IMR-90 (cell line): ENCODE measurements around the gene PLA2G4F. TPM values are rescaled to one million over a fixed set of nuclear protein-coding genes. Genes with fewer than 3 reads are reported as not detected.

Experiments used
- ATAC-seq: fragments of 200-7000 bp; cut with Tn5 transposase; 2 replicates; pipeline ENCODE4 v1.9.1; 2020; ENCODE audit warnings: low read depth, mild to moderate bottlenecking, moderate library complexity
- BruUV-seq: library from RNA; stranded (reverse); fragments of 400-500 nt; replicated peaks from 2 replicates; lab custom pipeline; 2021; lab: Mats Ljungman, UMichigan
- CTCF ChIA-PET: fragments of 300-600 bp; formaldehyde crosslinking; extraction: SDS; loops from one replicate; lab custom pipeline; 2021; ENCODE audit warnings: antibody characterized with exemption; lab: Yijun Ruan, JAX
- POLR2A ChIA-PET: fragments of 300-600 bp; sonication (Branson Sonifier 250); formaldehyde crosslinking; loops from one replicate; lab custom pipeline; 2022; ENCODE audit warnings: antibody characterized with exemption; ENCODE audit not compliant: unreplicated experiment; lab: Charles Lee
- DNase-seq: peaks from one replicate; pipeline ENCODE4 v3.0.0; 2013
- H2AFZ ChIP-seq: replicated peaks from 2 replicates; pipeline ENCODE3; 2013; ENCODE audit warnings: low read length, mild to moderate bottlenecking; ENCODE audit not compliant: poor library complexity
- H2AK5ac ChIP-seq: 2 replicates; pipeline ENCODE4 v1.6.1; 2013; ENCODE audit warnings: low read depth, low read length, inconsistent platforms
- H2AK9ac ChIP-seq: replicated peaks from 2 replicates; pipeline ENCODE3; 2013; ENCODE audit warnings: mild to moderate bottlenecking, low read depth, low read length, moderate library complexity; ENCODE audit not compliant: poor library complexity
- H2BK120ac ChIP-seq: 2 replicates; pipeline ENCODE4 v1.6.1; 2013; ENCODE audit warnings: low read depth, low read length, inconsistent platforms
- H2BK15ac ChIP-seq: 3 replicates; pipeline ENCODE4 v1.6.1; 2013; ENCODE audit warnings: low read depth, low read length, inconsistent platforms
- H2BK20ac ChIP-seq: 2 replicates; pipeline ENCODE4 v1.6.1; 2013; ENCODE audit warnings: low read depth, mild to moderate bottlenecking, inconsistent platforms, low read length, moderate library complexity
- H2BK5ac ChIP-seq: 2 replicates; pipeline ENCODE4 v1.6.1; 2013; ENCODE audit warnings: mild to moderate bottlenecking, low read depth, low read length, inconsistent platforms; ENCODE audit not compliant: poor library complexity, severe bottlenecking
- H3K14ac ChIP-seq: replicated peaks from 2 replicates; pipeline ENCODE4 v1.6.1; 2013; ENCODE audit warnings: low read depth, low read length, inconsistent platforms
- H3K18ac ChIP-seq: 2 replicates; pipeline ENCODE4 v1.6.1; 2013; ENCODE audit warnings: low read depth, low read length, control low read depth
- H3K23ac ChIP-seq: 2 replicates; pipeline ENCODE4 v1.6.1; 2013; ENCODE audit warnings: low read depth, low read length, inconsistent platforms
- H3K27ac ChIP-seq: 2 replicates; pipeline ENCODE4 v1.5.1; 2013; ENCODE audit warnings: mild to moderate bottlenecking, control low read depth, low read length; ENCODE audit not compliant: insufficient read depth
- H3K27me3 ChIP-seq: 2 replicates; pipeline ENCODE4 v1.6.1; 2013; ENCODE audit warnings: low read length; ENCODE audit not compliant: control insufficient read depth, insufficient read depth
- H3K36me3 ChIP-seq: 2 replicates; pipeline ENCODE4 v1.6.1; 2013; ENCODE audit warnings: low read length, mixed read lengths; ENCODE audit not compliant: control insufficient read depth, insufficient read depth
- H3K4ac ChIP-seq: 2 replicates; pipeline ENCODE4 v1.6.1; 2013; ENCODE audit warnings: low read depth, low read length, inconsistent platforms
- H3K4me1 ChIP-seq: 2 replicates; pipeline ENCODE4 v1.6.1; 2013; ENCODE audit warnings: low read length, mixed read lengths; ENCODE audit not compliant: control insufficient read depth, insufficient read depth
- H3K4me2 ChIP-seq: 2 replicates; pipeline ENCODE4 v1.6.1; 2013; ENCODE audit warnings: low read depth, mild to moderate bottlenecking, control low read depth, low read length, moderate library complexity
- H3K4me3 ChIP-seq: 2 replicates; pipeline ENCODE4 v1.5.1; 2013; ENCODE audit warnings: low read depth, mild to moderate bottlenecking, control low read depth, low read length, moderate library complexity; ENCODE audit not compliant: insufficient read depth
- H3K56ac ChIP-seq: 2 replicates; pipeline ENCODE4 v1.6.1; 2013; ENCODE audit warnings: low read length, inconsistent platforms; ENCODE audit not compliant: insufficient read depth; ENCODE audit errors: extremely low read depth
- H3K79me1 ChIP-seq, 2 experiments: 2 replicates each; pipeline ENCODE4 v1.6.1; 2013; ENCODE audit warnings: low read length in 2 of 2, inconsistent platforms in 1 of 2, low read depth in 1 of 2
- H3K9ac ChIP-seq: 2 replicates; pipeline ENCODE4 v1.6.1; 2013; ENCODE audit warnings: low read depth, low read length, control low read depth
- H3K9me1 ChIP-seq: 2 replicates; pipeline ENCODE4 v1.6.1; 2013; ENCODE audit warnings: low read length, inconsistent platforms; ENCODE audit not compliant: insufficient read depth
- H3K9me3 ChIP-seq: 2 replicates; pipeline ENCODE4 v1.6.1; 2013; ENCODE audit warnings: low read length; ENCODE audit not compliant: control insufficient read depth, insufficient read depth
- H4K20me1 ChIP-seq: 2 replicates; pipeline ENCODE4 v1.6.1; 2013; ENCODE audit warnings: low read length, inconsistent platforms; ENCODE audit not compliant: insufficient read depth
- H4K5ac ChIP-seq: 2 replicates; pipeline ENCODE4 v1.6.1; 2013; ENCODE audit warnings: mild to moderate bottlenecking, low read depth, low read length, control low read depth
- H4K8ac ChIP-seq, 2 experiments: 2 replicates each; pipeline ENCODE4 v1.6.1; 2013; ENCODE audit warnings: low read depth in 2 of 2, low read length in 2 of 2, control low read depth in 1 of 2, inconsistent platforms in 1 of 2
- H4K91ac ChIP-seq: 2 replicates; pipeline ENCODE4 v1.6.1; 2013; ENCODE audit warnings: low read depth, low read length, inconsistent platforms; ENCODE audit not compliant: insufficient read depth
- BHLHE40 ChIP-seq: fragments of 150-350 bp; IDR thresholded peaks from 2 replicates; pipeline ENCODE4 v1.6.1; 2016; ENCODE audit warnings: mild to moderate bottlenecking, low read depth, low read length
- CEBPB ChIP-seq: IDR thresholded peaks from 2 replicates; pipeline ENCODE4 v1.6.1; 2012; ENCODE audit warnings: low read depth, low read length, improper control_type of control experiment
- CTCF ChIP-seq: conservative IDR thresholded peaks from 2 replicates; pipeline ENCODE4 v1.5.1; 2012; ENCODE audit warnings: mild to moderate bottlenecking, low read depth, low read length, improper control_type of control experiment
- MAFK ChIP-seq: IDR thresholded peaks from 2 replicates; pipeline ENCODE4 v1.6.1; 2012; ENCODE audit warnings: low read depth, low read length, improper control_type of control experiment
- MAZ ChIP-seq: IDR thresholded peaks from 2 replicates; pipeline ENCODE4 v1.6.1; 2012; ENCODE audit warnings: low read depth, mild to moderate bottlenecking, low read length, improper control_type of control experiment, moderate library complexity, borderline replicate concordance
- POLR2A ChIP-seq: IDR thresholded peaks from 2 replicates; pipeline ENCODE4 v1.6.1; 2012; ENCODE audit warnings: mild to moderate bottlenecking, low read depth, low read length
- WGBS, 2 experiments: methylation state at CpG; one replicate each; pipeline versions ENCODE4 v1.1.5 to v1.1.7; 2013; ENCODE audit warnings: missing lambda C conversion rate in 2 of 2; ENCODE audit not compliant: insufficient read length in 1 of 2; ENCODE audit errors: extremely low coverage in 2 of 2; 5-methylcytosine and 5-hydroxymethylcytosine counted together
- dilution Hi-C: fragments of 300-500 bp; cut with HindIII; formaldehyde crosslinking; loops from one replicate; pipeline ENCODE4 v1.14.3; 2018; ENCODE audit warnings: low sequenced_read_pairs; ENCODE audit not compliant: unreplicated experiment
- in situ Hi-C: fragments of 300-500 bp; cut with MboI; formaldehyde crosslinking; loops from 3 replicates; pipeline ENCODE4 v1.14.3; 2019; ENCODE audit warnings: low sequenced_read_pairs, inconsistent platforms, mixed read lengths
- intact Hi-C: fragments of 100-400 bp; cut with micrococcal nuclease; formaldehyde crosslinking; loops from 2 replicates; pipeline ENCODE4 v1.10.0; 2022
- polyA plus RNA-seq, 3 experiments: library from polyadenylated mRNA; depleted of rRNA; stranded (reverse); fragments of >200 nt; gene quantifications; 2 replicates each; pipeline ENCODE4 v1.2.3, GENCODE V29; 2012; ENCODE audit warnings: low replicate concordance in 1 of 3
- total RNA-seq: library from RNA; depleted of rRNA; stranded (reverse); fragments of >200 nt; gene quantifications from 2 replicates; pipeline ENCODE4 v1.2.3, GENCODE V29; 2012

PLA2G4F gene
- total and polyA plus RNA-seq, 2 of the 4 experiments (the other 2 are of a cell fraction), result not detected

GRCh38 chr15:42121021-42121420, 35.4 kb downstream of the PLA2G4F start:
- dilution Hi-C loops, result no loop called here
- Histone ChIP-seq H3K27me3 (peaks cover 49% of the 10 kb centered on the region), H3K14ac (no peak overlapping the region), H3K9me3 (no peaks in the 10 kb centered on the region; the same call in 1 of the 2 replicates), H4K8ac (no peak overlapping the region), H3K4me3 (no peak overlapping the region), H3K9me1 (no peaks in the 10 kb centered on the region), H4K20me1 (no peaks in the 10 kb centered on the region), H3K79me1 (no peaks in the 10 kb centered on the region), H3K18ac (no peak overlapping the region), H3K4ac (no peak overlapping the region), H4K5ac (no peak overlapping the region), H2BK15ac (no peak overlapping the region), H4K91ac (no peak overlapping the region), H2BK20ac (no peak overlapping the region), H3K36me3 (no peaks in the 10 kb centered on the region), H2AK9ac (no peak overlapping the region), H3K27ac (no peak overlapping the region), H3K9ac (no peak overlapping the region), H2BK120ac (no peak overlapping the region), H2AFZ (no peak overlapping the region), H2AK5ac (no peak overlapping the region), H3K23ac (no peak overlapping the region), H2BK5ac (no peak overlapping the region), H3K4me1 (no peaks in the 10 kb centered on the region), H3K4me2 (no peak overlapping the region), H3K56ac (no peak overlapping the region)
- CTCF ChIA-PET, result interaction anchor here (0.6 kb wide), 1 partner anchor 11 kb away, joined by 4 read pairs; no protein-coding TSS in a partner anchor
- ATAC-seq, result no peak
- in situ Hi-C loops, result no loop called here
- TF ChIP-seq MAFK, result no peak
- no peak for TF ChIP-seq BHLHE40
- TF ChIP-seq CTCF, result no peak
- peak; percentile 64 for TF ChIP-seq CEBPB
- no peak for TF ChIP-seq MAZ
- no peak for TF ChIP-seq POLR2A
- BruUV-seq, result no TSS peak
- WGBS, 2 experiments, result 94% methylated on average over 2 of the region's 6 CpGs; no CpG with 5 or more reads in 1 of the 2 experiments
- DNase-seq, result no peak
- POLR2A ChIA-PET, result no interaction called here
- intact Hi-C loops, result no loop called here
